ENCODE results near the gene PFKFB1.

- TF ChIP-seq CTCF (optimal IDR thresholded peaks at IDR 0.05 in 1 of 3, IDR thresholded peaks at IDR 0.05 in 1 of 3, conservative IDR thresholded peaks at IDR 0.05 in 1 of 3; ENCODE audit: extremely low read depth in 1 of 3, insufficient read depth in 2 of 3, low read length in 3 of 3) (no peak), EZH2 (IDR thresholded peaks at IDR 0.05; ENCODE audit: low read length) (no peak)
Observed at GRCh38 chrX:54928876-54929275, 65.1 kb downstream of the PFKFB1 start.
